Neuronal stem cell (in vitro differentiated cells): ENCODE data around the gene PLA2G1B. TPM values are rescaled to one million over a fixed set of nuclear protein-coding genes. Genes with fewer than 3 reads are reported as not detected.

ENCODE experiments used
- DNase-seq: peaks from one replicate; pipeline ENCODE4 v3.0.0-alpha.2; 2013; ENCODE audit warnings: low spot score
- H2AFZ ChIP-seq: one replicate; pipeline ENCODE4 v1.6.1; 2013; ENCODE audit warnings: mild to moderate bottlenecking, low read length, inconsistent platforms
- H2AK5ac ChIP-seq: 2 replicates; pipeline ENCODE4 v1.6.1; 2013; ENCODE audit warnings: low read depth, mild to moderate bottlenecking, inconsistent platforms, low read length, moderate library complexity, mixed read lengths
- H2BK120ac ChIP-seq: 2 replicates; pipeline ENCODE4 v1.6.1; 2013; ENCODE audit warnings: low read depth, mild to moderate bottlenecking, inconsistent platforms, low read length, moderate library complexity, mixed read lengths
- H2BK12ac ChIP-seq: one replicate; pipeline ENCODE4 v1.6.1; 2013; ENCODE audit warnings: low read length, inconsistent platforms
- H2BK15ac ChIP-seq: 2 replicates; pipeline ENCODE4 v1.6.1; 2013; ENCODE audit warnings: mild to moderate bottlenecking, low read length, inconsistent platforms, mixed read lengths
- H2BK5ac ChIP-seq: one replicate; pipeline ENCODE4 v1.6.1; 2013; ENCODE audit warnings: inconsistent platforms, mild to moderate bottlenecking, low read length, moderate library complexity
- H3K14ac ChIP-seq: one replicate; pipeline ENCODE4 v1.6.1; 2013; ENCODE audit warnings: low read length, inconsistent platforms
- H3K18ac ChIP-seq: 2 replicates; pipeline ENCODE4 v1.6.1; 2013; ENCODE audit warnings: low read length, inconsistent platforms
- H3K23ac ChIP-seq: 2 replicates; pipeline ENCODE4 v1.6.1; 2013; ENCODE audit warnings: low read depth, mild to moderate bottlenecking, mixed read lengths, low read length, inconsistent platforms; ENCODE audit not compliant: poor library complexity
- H3K27ac ChIP-seq: replicated peaks from 3 replicates; pipeline ENCODE4 v1.5.1; 2013; ENCODE audit warnings: low read length, inconsistent platforms
- H3K27me3 ChIP-seq, 3 experiments: 2 replicates each; pipeline ENCODE4 v1.6.1; 2013; ENCODE audit warnings: low read length in 3 of 3, mild to moderate bottlenecking in 2 of 3, inconsistent platforms in 1 of 3, low read depth in 1 of 3, mixed read lengths in 1 of 3, moderate library complexity in 1 of 3; ENCODE audit not compliant: control insufficient read depth in 3 of 3, insufficient read depth in 3 of 3
- H3K36me3 ChIP-seq, 2 donors: replicated peaks in 1 of 2; 2 replicates each; pipeline ENCODE4 v1.6.1; 2013; ENCODE audit warnings: low read length in 2 of 2; ENCODE audit not compliant: control insufficient read depth in 2 of 2, insufficient read depth in 2 of 2
- H3K4ac ChIP-seq: 2 replicates; pipeline ENCODE4 v1.6.1; 2013; ENCODE audit warnings: inconsistent platforms, mild to moderate bottlenecking, low read length, moderate library complexity
- H3K4me1 ChIP-seq, 2 donors: 1 replicate in 1 of 2; 2 replicates in 1 of 2; pipeline ENCODE4 v1.6.1; 2013; ENCODE audit warnings: low read length in 2 of 2, low read depth in 1 of 2; ENCODE audit not compliant: control insufficient read depth in 2 of 2, insufficient read depth in 1 of 2
- H3K4me2 ChIP-seq: one replicate; pipeline ENCODE4 v1.6.1; 2013; ENCODE audit warnings: mild to moderate bottlenecking, low read length, inconsistent platforms; ENCODE audit not compliant: insufficient read depth, poor library complexity, severe bottlenecking
- H3K4me3 ChIP-seq, 2 donors: 2 replicates each; pipeline ENCODE4 v1.5.1; 2013; ENCODE audit warnings: low read length in 2 of 2, mild to moderate bottlenecking in 2 of 2, inconsistent platforms in 1 of 2, moderate library complexity in 1 of 2
- H3K79me1 ChIP-seq: one replicate; pipeline ENCODE4 v1.6.1; 2013; ENCODE audit warnings: low read depth, mild to moderate bottlenecking, inconsistent platforms, low read length, moderate library complexity
- H3K9ac ChIP-seq: one replicate; pipeline ENCODE4 v1.6.1; 2013; ENCODE audit warnings: mild to moderate bottlenecking, low read depth, low read length, inconsistent platforms; ENCODE audit not compliant: poor library complexity
- H3K9me3 ChIP-seq, 2 donors: replicated peaks in 1 of 2; 2 replicates each; pipeline versions ENCODE3 to v1.6.1; 2013; ENCODE audit warnings: low read length in 2 of 2, mild to moderate bottlenecking in 2 of 2, inconsistent platforms in 1 of 2, low read depth in 1 of 2, mixed read lengths in 1 of 2, moderate library complexity in 1 of 2; ENCODE audit not compliant: control insufficient read depth in 2 of 2, insufficient read depth in 1 of 2
- H4K8ac ChIP-seq: one replicate; pipeline ENCODE4 v1.6.1; 2013; ENCODE audit warnings: low read depth, mild to moderate bottlenecking, inconsistent platforms, low read length, moderate library complexity
- H4K91ac ChIP-seq: one replicate; pipeline ENCODE4 v1.6.1; 2013; ENCODE audit warnings: low read length, low read depth, mild to moderate bottlenecking, inconsistent platforms; ENCODE audit not compliant: poor library complexity
- WGBS, 2 donors: extraction: QIAGEN DNeasy Blood & Tissue Kit; methylation state at CpG; one replicate each; pipeline ENCODE4 v1.1.7; 2013; ENCODE audit warnings: missing lambda C conversion rate in 2 of 2, mixed read lengths in 1 of 2; ENCODE audit not compliant: insufficient read length in 2 of 2, insufficient replicate concordance in 1 of 2; ENCODE audit errors: extremely low coverage in 2 of 2; 5-methylcytosine and 5-hydroxymethylcytosine counted together
- small RNA-seq: library from polyadenylated mRNA; stranded (forward); fragments of <200 nt; extraction: miRNeasy Mini kit (QIAGEN cat#:217004); gene quantifications from one replicate; pipeline ENCODE3, GENCODE V24; 2013; ENCODE audit not compliant: insufficient read depth

Gene PLA2G1B

DNA sequence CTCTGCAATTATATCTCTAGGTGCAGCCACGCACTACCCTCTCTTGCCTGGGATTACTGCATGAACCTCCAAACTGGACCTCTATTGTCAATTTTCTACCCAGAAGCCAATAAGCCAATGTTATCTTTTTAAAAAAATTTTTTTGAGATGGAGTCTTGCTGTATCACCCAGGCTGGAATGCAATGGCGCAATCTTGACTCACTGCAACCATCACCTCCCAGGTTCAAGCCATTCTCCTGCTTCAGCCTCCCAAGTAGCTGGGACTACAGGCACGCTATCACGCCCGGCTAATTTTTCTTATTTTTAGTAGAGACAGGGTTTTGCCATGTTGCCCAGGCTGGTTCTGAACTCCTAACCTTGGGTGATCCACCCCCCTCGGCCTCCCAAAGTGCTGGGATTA is 50.8 kb downstream of the PLA2G1B start:
- H3K4me3 ChIP-seq, result no peak overlapping the region
- peaks cover 0 to 2% of the 10 kb centered on the region in 2 donors for H3K9me3 ChIP-seq
- no peak overlapping the region for H2AK5ac ChIP-seq
- no peak for DNase-seq
- no peak overlapping the region for H4K8ac ChIP-seq
- no peak overlapping the region for H3K9ac ChIP-seq
- no peaks in the 10 kb centered on the region for H3K36me3 ChIP-seq
- no peak overlapping the region for H2BK120ac ChIP-seq
- no peak overlapping the region for H2AFZ ChIP-seq
- H3K18ac ChIP-seq, result no peak overlapping the region
- no peak overlapping the region for H3K27ac ChIP-seq
- H3K27me3 ChIP-seq, result no peaks in the 10 kb centered on the region
- H3K79me1 ChIP-seq, result no peaks in the 10 kb centered on the region
- no peak overlapping the region for H4K91ac ChIP-seq
- no peak overlapping the region for H2BK12ac ChIP-seq
- no peak overlapping the region for H3K4ac ChIP-seq
- H3K4me2 ChIP-seq, result no peak overlapping the region
- no peak overlapping the region for H2BK5ac ChIP-seq
- WGBS, 2 donors, result no CpG with 5 or more reads among the region's 6 CpGs
- no peak overlapping the region for H2BK15ac ChIP-seq
- H3K23ac ChIP-seq, result no peak overlapping the region
- H3K14ac ChIP-seq, result no peak overlapping the region
- no peaks in the 10 kb centered on the region for H3K4me1 ChIP-seq

Small RNA genes within 50 kb of the gene (small RNA-seq; reads per million reads assigned to genes)
- 3,931 reads per million, percentile 99 among the genes with 10 or more reads in this experiment for gene RNU4-1
- gene RNU4-2, result 1,116 reads per million, percentile 99 among the genes with 10 or more reads in this experiment
- not detected for gene RNU6-1088P
